ENCODE measurements around the gene EPB41L5.
"Not testable (repeated sequence)": the region's sequence is repeated elsewhere in the genome, so short reads cannot be mapped to it uniquely, and the experiment has no call there.

Gene EPB41L5

DNA sequence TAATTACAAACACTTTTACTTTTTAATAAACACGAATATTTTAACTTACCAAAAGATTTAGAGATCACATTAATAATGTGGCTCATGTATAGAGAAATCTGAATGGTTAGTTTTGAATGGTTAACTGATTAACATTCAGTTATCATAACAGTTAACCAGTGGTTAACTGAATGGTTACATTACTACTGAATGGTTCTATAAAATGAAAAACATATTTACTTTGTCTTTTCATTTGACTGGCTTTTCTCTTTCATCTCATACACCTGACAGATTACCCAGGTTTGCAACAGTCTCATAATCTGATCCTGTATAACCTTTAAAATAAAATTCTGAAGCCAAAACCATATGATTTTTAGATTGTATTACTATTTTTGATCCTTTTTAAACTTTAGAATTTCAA is 91.9 kb downstream of the EPB41L5 start:
- no peak for DNase-seq

- no peak for DNase-seq
These were observed 92.5 kb downstream of the EPB41L5 start for GRCh38 chr2:120105360-120105759.

- DNase-seq: peak; percentile 50
These were observed 95.2 kb downstream of the EPB41L5 start for GRCh38 chr2:120108049-120108448.

DNA sequence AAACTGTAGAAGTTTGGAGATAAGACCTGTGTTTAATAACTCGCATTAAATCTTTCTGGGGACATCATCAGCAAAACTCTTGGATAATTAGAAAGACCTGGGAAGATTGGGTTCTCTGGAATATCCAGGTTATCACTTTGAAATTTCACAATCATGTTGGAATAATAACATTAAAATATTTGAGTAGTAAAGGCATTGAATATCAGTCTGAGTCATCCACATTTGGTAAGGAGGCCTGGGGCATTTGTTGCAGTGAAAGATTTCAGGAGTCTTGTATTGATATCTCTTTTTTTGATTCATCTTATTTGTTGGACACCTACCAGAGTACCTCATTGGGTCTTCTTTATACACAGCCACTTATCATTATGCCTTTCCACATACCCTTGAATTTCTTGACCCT is 95.9 kb downstream of the EPB41L5 start:
- DNase-seq: no peak

GRCh38 chr2:120109186-120110061 is 96.5 kb downstream of the EPB41L5 start:
- DNase-seq: peak; percentile 51

- no peak for DNase-seq
These were observed 97.1 kb downstream of the EPB41L5 start for GRCh38 chr2:120110062-120110362.

DNA sequence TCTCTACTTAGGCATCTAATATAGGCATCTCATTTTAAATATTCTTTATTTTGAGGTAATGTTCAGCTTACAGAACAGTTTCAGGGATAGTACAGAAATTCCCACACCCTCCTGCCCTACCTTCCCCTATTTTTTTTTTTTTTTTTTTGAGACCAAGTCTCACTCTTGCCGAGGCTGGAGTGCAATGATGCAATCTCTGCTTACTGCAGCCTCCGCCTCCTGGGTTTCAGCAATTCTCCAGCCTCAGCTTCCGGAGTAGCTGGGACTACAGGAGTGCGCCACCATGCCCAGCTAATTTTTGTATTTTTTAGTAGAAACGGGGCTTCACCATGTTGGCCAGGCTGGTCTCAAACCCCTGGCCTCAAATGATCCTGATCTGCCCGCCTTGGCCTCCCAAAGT is 97.6 kb downstream of the EPB41L5 start:
- DNase-seq: no peak

- no peak for DNase-seq
These were observed 98.3 kb downstream of the EPB41L5 start for GRCh38 chr2:120111193-120111592.

GRCh38 chr2:120118018-120118417 is 105.1 kb downstream of the EPB41L5 start:
- DNase-seq: no peak

DNA sequence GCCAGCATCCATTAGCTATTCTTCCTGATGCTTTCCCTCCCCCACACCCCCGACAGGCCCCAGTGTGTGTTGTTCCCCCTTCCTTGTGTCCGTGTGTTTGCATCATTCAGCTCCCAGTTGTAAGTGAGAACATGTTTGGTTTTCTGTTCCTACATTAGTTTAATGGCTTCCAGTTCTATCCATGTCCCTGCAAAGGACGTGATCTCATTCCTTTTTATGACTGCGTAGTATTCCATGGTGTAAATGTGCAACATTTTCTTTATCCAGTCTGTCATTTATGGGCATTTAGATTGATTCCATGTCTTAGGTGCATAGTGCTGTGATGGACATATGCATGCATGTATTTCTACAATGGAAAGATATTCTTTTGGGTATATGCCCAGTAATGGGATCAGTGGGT is 105.6 kb downstream of the EPB41L5 start:
- no peak for DNase-seq

- not testable (repeated sequence) for DNase-seq
These were observed 108.5 kb downstream of the EPB41L5 start for GRCh38 chr2:120121337-120121736.

- DNase-seq: no peak
These were observed 110.2 kb downstream of the EPB41L5 start for GRCh38 chr2:120123090-120123489.

DNA sequence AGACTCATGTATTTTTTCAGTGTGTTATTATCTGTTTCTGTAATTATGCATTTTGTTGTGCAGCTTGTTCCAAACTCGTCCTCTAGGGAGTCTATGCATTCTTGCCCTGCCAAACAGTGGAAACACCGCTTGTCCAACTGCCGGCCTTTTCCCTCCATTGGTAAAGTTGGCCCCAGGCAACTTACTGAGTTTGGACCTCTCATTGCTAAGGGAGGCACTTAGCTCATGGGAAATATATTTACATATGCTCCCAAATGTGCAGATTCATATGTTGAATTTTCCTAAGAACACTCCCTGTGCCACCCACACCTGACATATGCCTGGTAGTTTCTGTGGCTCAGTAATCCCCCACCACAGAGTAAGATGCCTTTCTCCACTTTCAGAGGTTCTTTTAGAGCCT is 112.3 kb downstream of the EPB41L5 start:
- no peak for DNase-seq

DNA sequence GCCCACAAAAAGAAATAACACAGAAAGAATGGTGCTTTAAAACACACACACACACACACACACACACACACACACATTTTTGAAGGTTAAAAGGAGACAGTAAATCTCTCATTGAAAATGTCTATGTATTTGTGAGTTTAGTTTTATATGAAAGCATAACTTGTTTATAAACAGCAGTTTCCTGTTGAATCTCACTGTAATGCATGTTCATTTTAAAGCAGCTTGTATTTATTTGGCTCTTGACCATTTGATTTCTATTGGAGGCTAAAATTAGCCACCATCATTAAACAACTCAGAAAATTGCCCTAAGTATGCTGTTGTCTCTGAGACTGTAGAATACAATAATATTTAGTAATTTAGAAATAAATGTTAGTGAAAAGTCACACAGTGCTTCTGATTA is 115.3 kb downstream of the EPB41L5 start:
- no peak for DNase-seq

DNA sequence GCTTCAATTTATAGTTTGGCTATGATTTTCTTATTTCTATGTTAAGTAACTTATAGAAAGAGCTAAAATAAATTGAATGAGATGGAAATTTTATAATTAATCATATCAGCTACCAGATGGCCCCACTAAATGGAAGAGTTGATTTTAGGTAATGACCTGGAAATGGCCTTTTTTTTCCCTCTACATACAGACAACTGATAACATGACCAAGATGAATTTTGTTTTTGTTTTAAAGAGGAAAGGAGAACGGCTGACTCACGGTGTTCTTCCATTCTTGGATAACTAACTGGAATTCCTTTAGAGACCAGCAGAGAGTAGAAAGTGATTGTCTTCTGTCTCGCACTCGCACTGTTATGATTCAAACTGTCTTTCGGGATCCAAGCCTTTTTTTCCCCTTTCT is 119.3 kb downstream of the EPB41L5 start:
- DNase-seq: no peak

- DNase-seq: no peak
These were observed 119.8 kb downstream of the EPB41L5 start for GRCh38 chr2:120132691-120133090.

- DNase-seq: no peak
These were observed 120.8 kb downstream of the EPB41L5 start for GRCh38 chr2:120133572-120134244.

GRCh38 chr2:120134263-120134662 is 121.4 kb downstream of the EPB41L5 start:
- DNase-seq: no peak

- DNase-seq: not testable (repeated sequence)
These were observed 122.1 kb downstream of the EPB41L5 start for GRCh38 chr2:120135013-120135412.

DNA sequence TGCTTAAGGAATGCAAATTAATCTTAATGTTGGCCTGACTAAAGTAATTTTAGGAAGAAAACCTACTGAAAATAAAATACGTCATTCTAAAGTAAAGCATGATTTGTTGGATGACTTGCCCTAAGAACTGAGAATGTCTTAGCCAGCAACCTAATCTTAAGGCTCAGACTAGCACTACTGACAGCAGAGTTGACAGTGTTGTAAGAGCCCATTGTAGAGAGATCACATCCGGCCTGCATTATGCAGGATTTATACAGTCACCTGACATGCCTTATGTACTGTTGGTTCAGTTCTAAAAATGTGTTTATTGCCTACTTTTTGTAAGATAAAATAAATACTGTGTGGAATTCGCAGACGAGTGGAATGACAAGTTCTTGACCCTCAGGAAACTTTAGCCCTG is 128.0 kb downstream of the EPB41L5 start:
- no peak for DNase-seq

DNA sequence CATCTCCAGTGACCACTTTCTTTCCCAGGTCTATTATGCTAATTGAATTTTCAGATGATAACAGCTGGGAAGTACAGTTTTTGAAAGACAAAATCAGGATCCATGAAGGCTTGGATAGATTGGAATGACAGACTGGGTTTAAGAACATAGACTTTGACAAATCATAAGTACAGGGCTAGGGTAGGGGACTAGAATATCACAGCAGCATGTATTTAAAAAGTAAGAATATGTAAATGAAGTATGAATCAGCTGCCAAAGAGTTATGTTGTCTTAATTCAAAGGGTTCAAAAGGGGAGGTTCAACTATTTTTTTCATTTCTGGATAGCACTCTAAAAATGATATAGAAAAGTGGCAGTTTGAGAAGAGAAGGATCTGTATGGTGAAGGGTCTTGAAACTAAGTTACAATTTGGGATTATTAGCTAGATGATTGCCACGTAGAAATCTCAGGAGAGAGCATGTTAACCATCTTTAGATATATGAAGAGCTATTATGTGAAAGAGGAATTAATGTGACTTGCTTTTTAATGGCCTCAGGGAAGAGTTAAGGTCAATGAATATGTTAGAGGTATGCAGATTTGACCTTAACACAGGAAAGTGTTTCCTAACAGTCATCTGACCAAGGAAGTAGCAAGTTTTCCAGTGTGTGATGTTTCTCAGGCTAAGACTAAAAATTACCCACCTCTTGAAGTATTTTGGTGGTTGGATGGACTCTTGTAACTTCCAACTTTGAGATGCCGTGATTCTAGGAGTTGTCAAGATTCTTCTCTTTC is 128.6 kb downstream of the EPB41L5 start:
- DNase-seq: no peak

DNA sequence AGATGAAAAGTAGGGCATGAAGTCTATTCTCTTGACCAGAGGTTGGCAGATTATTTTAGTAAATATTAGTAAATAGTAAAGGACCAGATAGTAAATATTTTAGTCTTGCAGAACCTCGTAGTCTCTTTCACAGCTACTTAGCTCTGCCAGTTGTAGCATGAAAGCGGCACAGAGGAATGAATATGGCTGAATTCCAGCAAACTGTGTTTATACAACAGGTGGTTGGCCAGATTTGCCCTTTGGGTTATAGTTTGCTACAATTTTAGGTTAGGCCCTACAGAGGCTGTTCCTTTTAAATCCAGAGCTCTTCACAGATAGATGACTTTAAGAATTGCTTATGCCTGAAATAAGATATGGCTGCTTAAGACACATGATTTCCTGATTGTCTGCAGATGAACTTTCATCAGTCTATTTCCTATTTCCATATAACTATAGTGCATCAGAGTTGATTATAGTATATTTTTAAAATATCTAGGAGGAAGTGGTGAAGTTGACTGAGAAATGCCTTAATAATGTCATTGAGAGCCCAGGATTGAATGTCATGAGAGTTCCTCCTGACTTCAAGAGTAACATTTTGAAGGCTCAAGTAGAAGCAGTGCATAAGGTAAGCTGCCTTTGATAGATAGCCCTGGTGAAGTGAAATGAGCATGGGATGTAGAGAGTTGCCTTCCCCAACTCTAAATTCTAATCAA is 129.8 kb downstream of the EPB41L5 start:
- no peak for DNase-seq

GRCh38 chr2:120148229-120148628 is 135.4 kb downstream of the EPB41L5 start:
- DNase-seq: no peak
